Lower lobe of right lung (tissue), 2 donors: Measurements from ENCODE around the gene CIAO3. TPM values are rescaled to one million over a fixed set of nuclear protein-coding genes. Genes with fewer than 3 reads are reported as not detected.
"Not testable (repeated sequence)": the region's sequence is repeated elsewhere in the genome, so short reads cannot be mapped to it uniquely, and the experiment has no call there.

ENCODE experiments used
- ATAC-seq, 2 donors: fragments of 200-7000 bp; cut with Tn5 transposase; one replicate each; pipeline ENCODE4 v1.9.1; 2020 to 2022; ENCODE audit warnings: mild to moderate bottlenecking in 2 of 2, moderate library complexity in 2 of 2
- DNase-seq: peaks from one replicate; pipeline ENCODE4 v3.0.0-alpha.2; 2020
- H3K27ac ChIP-seq: fragments of 200-600 bp; one replicate; pipeline ENCODE4 v1.8.0; 2022
- H3K27me3 ChIP-seq: fragments of 200-600 bp; one replicate; pipeline ENCODE4 v1.8.0; 2022; ENCODE audit warnings: low read depth
- H3K36me3 ChIP-seq: fragments of 200-600 bp; one replicate; pipeline ENCODE4 v1.8.0; 2022; ENCODE audit warnings: mild to moderate bottlenecking
- H3K4me1 ChIP-seq: fragments of 200-600 bp; one replicate; pipeline ENCODE4 v1.8.0; 2022
- H3K4me3 ChIP-seq: fragments of 200-600 bp; one replicate; pipeline ENCODE4 v1.8.0; 2022; ENCODE audit warnings: mild to moderate bottlenecking
- H3K9me3 ChIP-seq: fragments of 200-600 bp; one replicate; pipeline ENCODE4 v1.8.0; 2022
- CTCF ChIP-seq: fragments of 200-600 bp; IDR thresholded peaks from one replicate; pipeline ENCODE4 v1.8.0; 2022; ENCODE audit warnings: antibody characterized with exemption, mild to moderate bottlenecking
- intact Hi-C: fragments of 100-400 bp; cut with DNase I; formaldehyde crosslinking; loops from one replicate; pipeline ENCODE4 v1.11.0; 2022
- total RNA-seq: library from RNA; stranded (reverse); fragmentation: NEBNext Ultra II Directional; extraction: Animal tissue kit (Norgen Biotek cat#: 25700); gene quantifications from one replicate; pipeline ENCODE4 v1.2.1, GENCODE V29; 2021
- donor health status: DM: no; HTN: yes; CAD: no; lungs with severe emphysema.

The CIAO3 gene
- total RNA-seq, 1 donor from 2014 or later = 24.3 TPM

- Histone ChIP-seq H3K9me3 (no peaks in the 10 kb centered on the region), H3K27ac (no peak overlapping the region), H3K27me3 (no peaks in the 10 kb centered on the region), H3K4me1 (no peaks in the 10 kb centered on the region), H3K4me3 (no peak overlapping the region), H3K36me3 (no peaks in the 10 kb centered on the region)
- TF ChIP-seq CTCF = no peak
- intact Hi-C loops = no loop called here
- DNase-seq (no peak), ATAC-seq (no peak)
Measured at GRCh38 chr16:747978-748746, 7.4 kb upstream of the CIAO3 start.

GRCh38 chr16:746637-747036, 5.8 kb upstream of the CIAO3 start:
- intact Hi-C loops = no loop called here
- DNase-seq = no peak
- no peak for ATAC-seq
- no peaks in the 10 kb centered on the region for H3K4me1 ChIP-seq
- no peak for TF ChIP-seq CTCF
- H3K27ac ChIP-seq = no peak overlapping the region
- H3K36me3 ChIP-seq = no peaks in the 10 kb centered on the region
- H3K4me3 ChIP-seq = no peak overlapping the region
- H3K9me3 ChIP-seq = no peaks in the 10 kb centered on the region
- no peaks in the 10 kb centered on the region for H3K27me3 ChIP-seq

GRCh38 chr16:745739-746138, 4.9 kb upstream of the CIAO3 start:
- ATAC-seq (peak in 1 of 2 donors; percentile 40), DNase-seq (no peak)
- Histone ChIP-seq H3K4me3 (no peak overlapping the region), H3K9me3 (no peaks in the 10 kb centered on the region), H3K27ac (no peak overlapping the region), H3K36me3 (no peaks in the 10 kb centered on the region), H3K4me1 (peaks cover 4% of the 10 kb centered on the region), H3K27me3 (no peaks in the 10 kb centered on the region)
- intact Hi-C loops = no loop called here
- TF ChIP-seq CTCF = peak; percentile 38

GRCh38 chr16:743794-744500, 3.1 kb upstream of the CIAO3 start:
- Histone ChIP-seq H3K27me3 (no peaks in the 10 kb centered on the region), H3K27ac (no peak overlapping the region), H3K4me3 (no peak overlapping the region), H3K36me3 (no peaks in the 10 kb centered on the region), H3K4me1 (peaks cover 15% of the 10 kb centered on the region), H3K9me3 (no peaks in the 10 kb centered on the region)
- no peak for ATAC-seq
- no peak for DNase-seq
- intact Hi-C loops = no loop called here
- TF ChIP-seq CTCF = no peak

GRCh38 chr16:742894-743293, 2.1 kb upstream of the CIAO3 start:
- H3K36me3 ChIP-seq, H3K9me3 ChIP-seq, H3K27me3 ChIP-seq, H3K27ac ChIP-seq, DNase-seq, intact Hi-C loops, ATAC-seq, H3K4me3 ChIP-seq: not testable (repeated sequence)
- H3K4me1 ChIP-seq = peaks cover 15% of the 10 kb centered on the region
